Prostate gland (tissue), 2 donors: ENCODE results near the gene SARNP.

Experiments
- POLR2A ChIP-seq: fragments of 450-650 bp; IDR thresholded peaks from one replicate; pipeline ENCODE4 v1.6.1; 2016; ENCODE audit warnings: antibody characterized with exemption, mild to moderate bottlenecking
- POLR2AphosphoS5 ChIP-seq: sonication (generic); formaldehyde crosslinking; IDR thresholded peaks from one replicate; pipeline ENCODE4 v1.6.1; 2017; ENCODE audit warnings: antibody characterized with exemption
- TF ChIP-seq, protein P1 (sequence below), 4 experiments: fragments of 200-600 bp in 2 of 4; fragments of 450-650 bp in 2 of 4; sonication (generic) in 2 of 4; IDR thresholded peaks; 1 replicate in 3 of 4; 2 replicates in 1 of 4; pipeline ENCODE4 v1.5.1; 2016 to 2019; ENCODE audit warnings: antibody characterized with exemption in 4 of 4, mild to moderate bottlenecking in 2 of 4, moderate library complexity in 2 of 4

DNA sequence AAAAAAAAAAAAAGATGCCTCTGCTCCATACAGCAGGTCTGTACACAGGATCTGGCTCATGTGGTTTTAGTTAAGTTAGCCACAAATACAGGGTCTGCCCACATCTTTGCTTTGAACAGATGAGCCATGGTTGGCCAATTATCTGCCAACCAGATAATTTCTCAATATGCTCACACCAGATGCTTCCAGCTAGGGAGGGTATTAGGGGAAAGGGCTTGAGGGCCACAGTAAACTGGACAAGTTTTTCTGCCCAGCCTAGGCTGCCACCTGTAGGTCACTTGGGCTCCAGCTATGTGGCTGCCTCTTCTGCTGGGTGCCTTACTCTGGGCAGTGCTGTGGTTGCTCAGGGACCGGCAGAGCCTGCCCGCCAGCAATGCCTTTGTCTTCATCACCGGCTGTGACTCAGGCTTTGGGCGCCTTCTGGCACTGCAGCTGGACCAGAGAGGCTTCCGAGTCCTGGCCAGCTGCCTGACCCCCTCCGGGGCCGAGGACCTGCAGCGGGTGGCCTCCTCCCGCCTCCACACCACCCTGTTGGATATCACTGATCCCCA, 96.6 kb downstream of the SARNP start:
- TF ChIP-seq, protein P1, sequence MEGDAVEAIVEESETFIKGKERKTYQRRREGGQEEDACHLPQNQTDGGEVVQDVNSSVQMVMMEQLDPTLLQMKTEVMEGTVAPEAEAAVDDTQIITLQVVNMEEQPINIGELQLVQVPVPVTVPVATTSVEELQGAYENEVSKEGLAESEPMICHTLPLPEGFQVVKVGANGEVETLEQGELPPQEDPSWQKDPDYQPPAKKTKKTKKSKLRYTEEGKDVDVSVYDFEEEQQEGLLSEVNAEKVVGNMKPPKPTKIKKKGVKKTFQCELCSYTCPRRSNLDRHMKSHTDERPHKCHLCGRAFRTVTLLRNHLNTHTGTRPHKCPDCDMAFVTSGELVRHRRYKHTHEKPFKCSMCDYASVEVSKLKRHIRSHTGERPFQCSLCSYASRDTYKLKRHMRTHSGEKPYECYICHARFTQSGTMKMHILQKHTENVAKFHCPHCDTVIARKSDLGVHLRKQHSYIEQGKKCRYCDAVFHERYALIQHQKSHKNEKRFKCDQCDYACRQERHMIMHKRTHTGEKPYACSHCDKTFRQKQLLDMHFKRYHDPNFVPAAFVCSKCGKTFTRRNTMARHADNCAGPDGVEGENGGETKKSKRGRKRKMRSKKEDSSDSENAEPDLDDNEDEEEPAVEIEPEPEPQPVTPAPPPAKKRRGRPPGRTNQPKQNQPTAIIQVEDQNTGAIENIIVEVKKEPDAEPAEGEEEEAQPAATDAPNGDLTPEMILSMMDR (IDR thresholded peaks at IDR 0.05), result peak in 3 of 4 experiments; percentile 49 to 70 (median 61)
- TF ChIP-seq POLR2A (no peak), POLR2AphosphoS5 (peak; percentile 34)
